ENCODE measurements around the gene HOXA3. TPM values are rescaled to one million over a fixed set of nuclear protein-coding genes. Genes with fewer than 3 reads are reported as not detected.

Gene HOXA3
- total RNA-seq, 4 donors from 2014 or later: 10.2 to 16.6 (median 13.8) TPM

DNA sequence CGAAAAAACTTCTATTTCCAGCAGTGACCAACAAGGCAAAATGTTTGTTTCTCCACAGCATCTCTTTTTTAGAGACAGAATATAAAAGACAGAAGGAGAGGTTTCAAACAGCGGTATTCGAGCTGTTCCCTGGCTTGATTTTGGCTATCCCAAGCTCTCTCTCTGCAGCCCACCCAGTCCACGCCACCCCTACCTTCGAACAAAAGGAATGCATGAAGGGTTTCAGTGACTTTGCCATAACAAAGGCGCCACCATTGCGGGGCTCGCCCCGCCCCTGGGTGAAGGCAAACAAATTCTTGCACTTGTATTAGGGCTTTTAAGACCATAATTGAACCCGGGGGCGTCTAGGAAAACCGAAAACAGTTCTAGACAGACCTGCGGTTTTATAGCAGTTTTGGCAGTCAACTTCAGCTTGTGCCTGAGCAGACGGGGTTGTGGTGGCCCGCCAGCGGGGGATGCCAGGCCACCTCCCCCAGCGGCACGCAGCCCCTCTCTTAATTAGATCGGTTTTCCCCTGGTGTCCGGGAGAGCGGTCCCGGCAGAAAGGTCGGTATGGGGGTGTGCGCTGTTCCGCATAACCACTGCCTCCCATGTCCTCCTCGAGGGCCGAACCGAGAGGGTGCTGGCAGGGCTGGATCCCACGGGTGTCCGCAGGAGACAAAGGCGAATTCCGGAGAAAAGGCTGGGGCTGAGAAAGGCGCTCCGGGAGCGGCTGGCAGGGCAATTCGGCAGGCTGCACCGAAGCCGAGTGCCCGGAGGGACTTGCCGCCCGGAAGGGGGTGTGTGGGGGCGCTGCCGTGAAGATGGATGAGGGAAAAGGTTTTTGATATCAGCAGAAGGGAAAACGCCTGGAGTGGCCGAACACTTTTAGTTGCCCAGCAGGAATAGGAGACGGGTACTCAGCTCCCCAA, 35.3 kb upstream of the HOXA3 start:
- intact Hi-C loops (cut with DNase I): no loop called here

DNA sequence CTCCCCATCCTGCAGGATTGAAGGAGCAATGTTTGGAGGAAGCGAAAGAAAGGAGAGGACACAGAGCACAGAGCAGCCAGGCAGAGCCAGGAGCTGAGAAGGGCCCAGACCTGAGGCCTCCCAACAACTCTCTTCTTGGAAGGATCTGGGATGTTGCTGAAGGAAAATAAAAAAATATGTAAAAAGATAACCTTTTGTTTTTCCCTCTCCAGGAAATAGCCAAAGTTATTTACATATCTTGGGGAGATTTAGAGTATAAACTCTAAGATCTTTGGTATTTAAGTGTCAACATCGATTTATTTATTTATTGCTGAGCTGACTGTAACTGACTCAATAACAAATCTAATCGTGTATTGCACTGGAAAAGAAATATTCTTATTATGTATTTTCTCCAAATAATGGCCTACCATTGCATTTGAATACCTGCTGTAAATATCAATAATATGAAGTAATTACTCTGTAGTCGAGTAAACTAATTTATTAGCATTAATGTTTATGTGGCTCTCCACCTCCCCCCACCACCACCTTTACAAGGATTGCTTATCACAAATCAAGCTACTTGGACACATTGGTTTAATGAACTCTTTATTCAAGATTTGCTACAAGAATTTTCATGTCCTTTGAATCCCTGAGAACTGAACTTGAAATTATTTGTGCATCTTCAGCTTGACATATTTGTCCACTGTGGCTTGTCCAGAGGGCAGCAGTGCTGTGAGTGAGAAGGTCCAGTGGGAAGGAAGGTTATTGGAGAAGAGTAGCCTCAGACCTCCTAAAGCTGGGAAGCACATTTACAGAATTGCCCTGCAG, 34.5 kb upstream of the HOXA3 start:
- H3K4me1 ChIP-seq: peaks cover 42 to 67% (median 53%) of the 10 kb centered on the region in 4 donors
- no peak overlapping the region for H3K4me3 ChIP-seq
- intact Hi-C loops (cut with DNase I): no loop called here
- peaks cover 15 to 100% (median 99%) of the 10 kb centered on the region in 4 donors for H3K27me3 ChIP-seq
- H3K36me3 ChIP-seq: no peaks in the 10 kb centered on the region
- DNase-seq (ENCODE audit: extremely low spot score): no peak
- TF ChIP-seq POLR2AphosphoS5 (IDR thresholded peaks at IDR 0.05): no peak
- TF ChIP-seq, protein P1, sequence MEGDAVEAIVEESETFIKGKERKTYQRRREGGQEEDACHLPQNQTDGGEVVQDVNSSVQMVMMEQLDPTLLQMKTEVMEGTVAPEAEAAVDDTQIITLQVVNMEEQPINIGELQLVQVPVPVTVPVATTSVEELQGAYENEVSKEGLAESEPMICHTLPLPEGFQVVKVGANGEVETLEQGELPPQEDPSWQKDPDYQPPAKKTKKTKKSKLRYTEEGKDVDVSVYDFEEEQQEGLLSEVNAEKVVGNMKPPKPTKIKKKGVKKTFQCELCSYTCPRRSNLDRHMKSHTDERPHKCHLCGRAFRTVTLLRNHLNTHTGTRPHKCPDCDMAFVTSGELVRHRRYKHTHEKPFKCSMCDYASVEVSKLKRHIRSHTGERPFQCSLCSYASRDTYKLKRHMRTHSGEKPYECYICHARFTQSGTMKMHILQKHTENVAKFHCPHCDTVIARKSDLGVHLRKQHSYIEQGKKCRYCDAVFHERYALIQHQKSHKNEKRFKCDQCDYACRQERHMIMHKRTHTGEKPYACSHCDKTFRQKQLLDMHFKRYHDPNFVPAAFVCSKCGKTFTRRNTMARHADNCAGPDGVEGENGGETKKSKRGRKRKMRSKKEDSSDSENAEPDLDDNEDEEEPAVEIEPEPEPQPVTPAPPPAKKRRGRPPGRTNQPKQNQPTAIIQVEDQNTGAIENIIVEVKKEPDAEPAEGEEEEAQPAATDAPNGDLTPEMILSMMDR (IDR thresholded peaks at IDR 0.05): no peak
- TF ChIP-seq EP300 (IDR thresholded peaks at IDR 0.05): no peak
- WGBS: 32% methylated on average over 4 of the region's 4 CpGs
- H3K27ac ChIP-seq (replicated peaks in 1 of 4): no peak overlapping the region
- no peaks in the 10 kb centered on the region for H3K9me3 ChIP-seq

More for the DNA sequence above, 35.3 kb upstream of the HOXA3 start:
- Histone ChIP-seq H3K27me3 (peaks cover 15 to 100% (median 95%) of the 10 kb centered on the region in 4 donors), H3K9me3 (no peaks in the 10 kb centered on the region), H3K36me3 (no peaks in the 10 kb centered on the region), H3K4me1 (peaks cover 47 to 71% (median 61%) of the 10 kb centered on the region in 4 donors), H3K4me3 (peak overlapping the region in 2 of 4 donors; percentile 20 to 27), H3K27ac (replicated peaks in 1 of 4) (no peak overlapping the region)
- DNase-seq (ENCODE audit: extremely low spot score): no peak
- 8% methylated on average over 37 of the region's 46 CpGs for WGBS
- TF ChIP-seq, protein P1 (IDR thresholded peaks at IDR 0.05): no peak
- TF ChIP-seq EP300 (IDR thresholded peaks at IDR 0.05): no peak

DNA sequence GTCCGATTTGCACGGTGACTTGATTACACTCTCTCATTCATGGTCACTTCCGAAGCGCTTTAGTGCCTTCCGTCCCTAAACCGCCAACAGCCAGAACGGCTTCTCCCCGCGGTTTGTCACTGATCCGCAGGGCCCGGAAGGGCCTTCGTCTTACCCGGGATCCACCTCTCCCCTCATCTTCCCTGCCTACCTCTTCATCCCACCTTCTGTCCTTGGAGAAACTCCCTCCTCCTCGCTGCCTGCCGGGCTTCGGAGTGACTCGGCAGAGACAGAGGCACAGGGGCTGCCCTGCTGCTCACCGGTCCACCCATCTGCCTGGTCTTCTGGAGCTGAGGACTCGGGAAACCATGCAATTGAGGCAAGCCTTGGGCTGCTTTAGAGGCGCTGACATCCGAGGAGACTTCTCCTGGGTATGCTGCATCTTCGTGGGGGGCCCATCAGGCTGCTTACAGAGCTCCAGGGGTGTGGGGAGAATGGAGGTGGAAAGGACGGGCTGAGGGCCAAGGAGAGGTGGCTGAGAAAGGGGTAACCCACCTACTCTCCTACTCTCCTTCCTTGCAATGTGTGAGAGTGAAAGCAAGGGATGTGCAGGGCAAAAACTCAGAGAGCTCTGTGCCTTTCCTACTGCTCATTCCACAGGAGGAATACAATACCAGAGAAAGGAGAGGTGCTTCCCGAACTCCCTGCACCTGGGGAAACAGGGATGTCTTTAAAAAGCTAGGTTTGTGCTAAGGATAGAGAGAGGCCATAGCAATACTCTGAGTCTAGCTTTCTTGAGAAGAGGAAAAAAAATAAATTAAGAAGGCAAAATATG, 33.7 kb upstream of the HOXA3 start:
- H3K4me3 ChIP-seq: no peak overlapping the region
- WGBS: 9% methylated on average over 23 of the region's 24 CpGs

More for the DNA sequence above, 33.7 kb upstream of the HOXA3 start:
- peaks cover 42 to 66% (median 51%) of the 10 kb centered on the region in 4 donors for H3K4me1 ChIP-seq
- H3K27me3 ChIP-seq: peaks cover 15 to 100% (median 96%) of the 10 kb centered on the region in 4 donors
- no peak for DNase-seq (ENCODE audit: extremely low spot score)
- no peaks in the 10 kb centered on the region for H3K9me3 ChIP-seq
- no peaks in the 10 kb centered on the region for H3K36me3 ChIP-seq
- intact Hi-C loops (cut with DNase I): no loop called here
- TF ChIP-seq POLR2AphosphoS5 (IDR thresholded peaks at IDR 0.05) (no peak), POLR2A (IDR thresholded peaks at IDR 0.05; ENCODE audit: low read depth) (no peak), EP300 (IDR thresholded peaks at IDR 0.05) (no peak)
- TF ChIP-seq, protein P1 (IDR thresholded peaks at IDR 0.05): no peak
- H3K27ac ChIP-seq (replicated peaks in 1 of 4): no peak overlapping the region

Data from esophagus muscularis mucosa (tissue), 4 donors.